ENCODE measurements around the gene ELMOD3.
"Not testable (repeated sequence)": the region's sequence is repeated elsewhere in the genome, so short reads cannot be mapped to it uniquely, and the experiment has no call there.

ELMOD3 gene

DNA sequence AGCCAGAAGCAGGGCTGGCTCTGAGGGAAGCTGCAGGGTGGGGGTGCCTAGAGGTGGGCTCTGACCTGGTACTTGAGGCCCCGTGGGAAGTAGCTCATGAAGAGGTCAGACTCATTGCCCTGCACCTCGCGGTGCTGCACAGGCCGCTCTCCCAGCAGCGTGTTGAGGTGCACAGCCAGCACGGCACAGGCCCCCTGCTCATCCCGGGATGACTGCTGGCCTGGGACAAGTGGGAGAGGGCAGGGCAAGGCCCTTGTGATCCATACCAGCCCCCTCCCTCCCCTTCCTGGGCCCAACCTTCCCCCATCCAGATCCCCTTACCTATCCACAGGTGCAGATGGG lies 46.9 kb downstream of the ELMOD3 start:
- DNase-seq (ENCODE audit: low spot score): no peak

DNA sequence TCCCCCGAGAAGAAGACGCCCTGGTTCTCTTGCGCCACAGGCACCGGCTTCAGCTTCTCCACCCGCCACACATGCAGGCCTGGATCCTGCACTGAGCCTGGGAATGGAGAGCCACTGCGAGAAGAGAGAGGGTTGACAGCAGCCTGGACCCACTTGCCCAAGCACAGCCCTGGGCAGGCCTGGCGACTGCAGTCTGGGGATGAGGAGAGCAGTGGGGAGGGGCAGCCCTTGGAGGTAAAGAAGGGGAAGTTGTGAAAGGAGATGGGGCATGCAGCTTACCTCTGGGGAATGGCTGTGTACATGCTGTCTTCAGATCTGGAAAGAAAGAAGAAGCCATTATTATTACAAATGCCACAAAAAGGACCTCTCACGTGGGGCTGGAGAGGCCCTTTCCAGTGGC lies 47.3 kb downstream of the ELMOD3 start:
- DNase-seq (ENCODE audit: low spot score): no peak

DNA sequence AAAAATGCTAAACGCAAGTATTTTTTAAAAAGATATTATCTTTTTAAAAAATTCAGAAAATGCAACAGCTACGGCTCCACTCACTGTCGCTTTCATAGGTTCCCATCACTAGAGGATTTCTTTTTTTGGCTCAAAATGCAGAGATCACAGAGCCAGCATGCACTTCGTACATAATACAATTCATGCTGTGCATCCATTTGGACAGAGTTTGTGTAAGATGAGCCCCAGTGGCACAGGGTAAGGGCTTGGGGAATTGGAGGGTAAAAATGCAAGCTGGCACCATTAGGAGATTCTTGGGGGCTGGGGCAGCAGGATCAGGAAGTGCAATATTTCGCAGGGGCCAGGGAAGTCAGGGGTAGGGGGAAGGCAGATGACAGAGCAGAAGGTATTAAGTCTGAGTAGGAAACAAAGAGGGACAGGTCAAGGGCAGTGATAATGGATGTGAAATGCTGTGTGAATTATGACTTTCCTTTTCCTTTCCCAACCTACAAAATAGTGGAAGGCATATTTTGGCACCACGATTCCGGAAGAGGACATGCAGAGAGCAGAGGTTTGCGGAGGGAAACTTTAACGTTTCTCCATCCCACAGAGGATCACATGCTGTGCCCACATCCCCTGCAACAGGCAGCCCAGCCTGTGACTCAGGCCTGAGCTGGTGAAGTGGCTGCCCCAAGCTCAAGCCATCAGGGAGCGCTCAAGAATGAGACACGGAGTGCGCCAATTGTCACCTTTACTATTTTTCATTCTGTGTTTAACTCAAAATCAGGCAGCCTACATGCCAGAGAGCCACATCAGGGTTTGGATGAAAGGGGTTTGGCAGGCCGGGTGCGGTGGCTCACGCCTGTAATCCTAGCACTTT lies 50.9 kb downstream of the ELMOD3 start:
- peak; percentile 86 for DNase-seq (ENCODE audit: low spot score)

DNA sequence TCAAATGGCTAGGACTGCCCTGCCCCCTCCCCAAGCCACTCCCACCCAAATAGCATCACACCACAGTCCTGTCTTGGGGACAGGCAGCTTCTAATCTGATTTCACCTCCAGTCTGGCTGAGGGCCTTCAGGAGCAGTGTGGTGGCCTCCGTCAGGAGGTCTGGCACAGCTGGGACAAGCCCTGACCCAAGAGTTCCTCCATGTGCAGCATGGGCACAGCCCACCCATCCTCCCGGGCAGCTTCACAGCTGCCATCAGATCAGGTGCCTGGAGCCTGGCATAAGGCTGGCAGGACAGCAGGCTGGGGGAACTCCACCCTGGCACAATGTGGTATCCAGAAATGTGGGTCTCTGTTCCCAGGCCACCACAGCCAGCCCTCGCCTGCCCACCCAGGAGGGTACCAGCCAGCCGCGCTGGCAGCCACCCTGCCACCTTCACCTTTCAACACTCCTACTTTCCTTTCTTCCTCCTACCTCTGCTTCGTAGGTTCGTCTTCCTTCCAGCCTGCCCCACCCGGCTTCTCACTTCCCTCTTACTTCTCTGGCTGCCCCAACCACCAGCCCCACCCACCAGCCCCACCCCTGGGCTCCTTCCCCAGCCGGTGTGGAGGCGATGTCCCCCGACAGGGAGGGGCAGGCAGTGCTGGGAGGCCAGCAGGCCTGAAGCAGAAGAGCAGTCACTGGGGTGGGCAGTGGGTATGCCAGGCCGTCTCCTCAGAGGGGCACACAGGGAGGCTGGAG lies 55.4 kb downstream of the ELMOD3 start, which contains the start of gene CAPG:
TSS of gene CAPG (minus strand) at position 522 of the 739 bp plus-strand sequence. CDS start 8,221 bp downstream, outside the sequence.
- peak; percentile 43 for DNase-seq (ENCODE audit: low spot score)

DNA sequence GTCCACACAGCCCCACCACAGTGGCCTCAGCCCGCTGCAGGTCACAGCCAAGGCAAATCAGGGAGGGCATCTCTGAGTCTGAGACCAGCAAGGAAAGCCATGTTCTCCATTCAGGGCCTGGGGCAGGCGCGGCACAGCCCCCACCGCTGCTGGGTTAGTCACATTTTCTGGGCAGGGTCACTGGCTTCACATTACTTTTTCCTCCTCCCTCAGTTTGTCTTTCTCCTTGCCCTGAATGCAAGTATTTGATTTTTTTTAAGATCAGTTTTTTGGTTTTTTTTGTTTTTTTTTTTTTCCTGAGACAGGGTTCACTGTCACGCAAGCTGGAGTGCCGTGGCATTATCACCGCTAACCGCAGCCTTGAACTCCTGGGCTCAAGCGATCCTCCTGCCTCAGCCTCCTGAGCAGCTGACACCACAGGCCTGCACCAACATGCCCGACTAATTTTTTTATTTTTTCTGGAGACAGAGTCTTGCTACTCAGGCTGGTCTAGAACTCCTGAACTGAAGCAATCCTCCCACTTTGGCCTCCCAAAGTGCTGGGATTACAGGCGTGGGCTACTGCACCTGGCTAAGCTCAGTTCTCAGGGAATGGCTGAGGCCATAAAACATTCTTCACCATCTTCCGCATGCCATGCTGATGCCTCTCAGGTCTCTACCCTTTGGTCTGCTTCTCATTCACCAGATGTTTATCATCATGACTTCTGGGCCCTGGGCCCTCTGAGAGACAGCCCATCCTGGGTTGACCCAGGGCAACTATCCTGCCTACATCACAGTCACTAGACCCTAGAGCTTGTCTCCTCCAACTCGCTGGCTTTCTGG lies 56.2 kb downstream of the ELMOD3 start:
- DNase-seq (ENCODE audit: low spot score): no peak

DNA sequence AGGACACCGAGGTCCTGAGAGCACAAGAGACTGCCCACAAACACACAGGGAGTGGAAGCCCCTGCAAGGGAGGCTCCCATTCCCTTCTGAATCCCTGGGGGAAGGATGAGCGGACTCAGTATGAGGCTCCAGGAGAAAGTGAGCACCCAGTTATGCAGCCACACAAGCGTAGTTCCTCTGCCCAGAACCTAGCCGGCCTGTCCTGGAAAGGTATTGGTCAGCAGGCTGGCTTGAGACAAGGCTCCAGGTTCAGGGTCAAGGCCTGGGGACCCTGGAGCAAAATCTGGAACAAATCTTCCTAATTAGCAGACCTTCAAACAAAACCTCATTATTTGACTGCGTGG lies 56.8 kb downstream of the ELMOD3 start:
- no peak for DNase-seq (ENCODE audit: low spot score)

DNA sequence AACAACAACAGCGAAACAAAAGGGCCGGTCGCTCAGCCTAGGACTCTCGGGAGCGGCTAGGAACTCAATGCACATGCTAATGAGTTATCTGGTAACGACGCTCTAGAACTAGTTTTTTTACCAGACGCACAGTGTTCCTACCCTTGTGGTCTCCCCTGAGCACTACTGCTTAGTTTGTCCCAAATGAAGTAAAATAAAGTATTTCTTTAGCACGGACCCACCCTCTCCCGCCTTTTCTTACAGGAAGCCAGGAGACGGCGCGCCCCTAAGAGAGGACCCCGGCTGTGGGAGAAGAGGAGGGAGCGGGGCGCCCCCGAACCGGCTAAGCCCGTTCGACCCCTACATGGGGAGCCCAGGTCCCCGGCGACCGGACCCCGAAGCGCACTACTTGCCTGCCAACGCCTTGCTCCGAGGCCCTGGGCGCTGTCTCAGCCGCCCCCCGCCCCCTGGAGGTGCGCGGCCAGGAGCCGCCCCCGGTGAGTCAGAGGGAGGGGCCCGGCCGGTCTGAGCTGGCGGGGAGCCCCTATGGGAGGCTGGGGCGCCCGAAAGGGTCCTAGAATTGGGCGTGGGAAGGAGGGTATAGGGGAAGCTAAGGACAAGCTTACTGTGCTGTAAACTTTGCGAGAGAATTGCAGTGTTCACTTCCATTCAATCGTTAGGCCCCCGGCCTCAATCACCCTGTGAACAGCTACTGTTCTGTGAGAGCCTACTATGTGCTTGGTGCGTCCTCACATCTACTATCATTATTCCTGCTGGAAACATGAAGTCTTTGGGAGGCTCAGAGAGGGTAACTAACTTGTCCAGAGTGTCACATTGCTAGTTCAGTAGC lies 59.2 kb downstream of the ELMOD3 start:
- no peak for DNase-seq (ENCODE audit: low spot score)

DNA sequence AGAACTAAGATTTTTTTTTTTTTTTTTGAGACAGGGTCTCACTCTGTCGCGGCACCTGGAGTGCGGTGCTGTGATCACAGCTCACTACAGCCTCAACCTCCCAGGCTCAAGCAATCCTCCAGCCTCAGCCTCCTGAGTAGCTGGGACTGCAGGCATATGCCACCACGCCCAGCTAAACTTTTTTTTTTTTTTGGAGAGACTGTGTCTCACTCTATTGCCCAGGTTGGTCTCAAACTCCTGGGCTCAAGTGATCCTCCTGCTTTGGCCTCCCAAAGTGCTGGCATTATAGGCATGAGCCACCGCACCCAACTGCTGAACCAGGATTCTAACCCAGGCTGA lies 59.8 kb downstream of the ELMOD3 start:
- DNase-seq (ENCODE audit: low spot score): not testable (repeated sequence)

DNA sequence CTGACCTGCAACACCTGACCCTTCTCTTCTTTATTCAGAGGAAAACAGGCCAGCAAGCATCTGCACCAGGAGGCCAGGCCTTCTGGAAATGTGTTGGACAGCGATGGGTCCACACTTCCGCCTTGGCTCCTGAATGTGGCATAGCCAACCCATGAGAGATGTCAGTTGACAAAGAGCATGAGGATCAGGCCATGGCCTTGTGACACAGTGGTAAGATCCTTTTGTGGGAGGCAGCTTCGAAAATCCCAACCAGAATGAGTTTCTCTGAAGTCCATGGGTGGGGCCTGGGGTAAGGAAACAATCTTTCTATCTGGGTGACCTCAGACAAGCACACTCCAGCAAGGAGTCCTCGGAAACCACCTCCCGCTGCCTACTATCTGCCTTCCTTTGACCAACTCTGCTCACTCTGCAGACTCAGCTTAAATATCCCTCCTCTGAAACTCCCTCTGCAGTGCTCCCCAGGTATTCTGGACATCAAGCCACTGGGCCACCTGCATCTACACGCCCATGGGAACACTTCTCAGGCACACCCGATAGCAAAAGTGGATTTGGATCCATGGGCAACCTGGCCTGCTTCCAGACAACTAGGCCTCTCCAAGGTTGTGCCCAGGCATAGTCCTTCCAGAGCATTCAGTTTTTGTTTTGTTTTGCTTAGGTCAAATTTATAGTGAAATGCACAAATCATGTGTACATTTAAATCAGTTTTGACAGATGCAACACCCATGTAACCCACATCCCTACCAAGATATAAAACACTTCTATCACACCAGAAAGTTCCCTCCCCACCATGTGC lies 60.4 kb downstream of the ELMOD3 start:
- no peak for DNase-seq (ENCODE audit: low spot score)

DNA sequence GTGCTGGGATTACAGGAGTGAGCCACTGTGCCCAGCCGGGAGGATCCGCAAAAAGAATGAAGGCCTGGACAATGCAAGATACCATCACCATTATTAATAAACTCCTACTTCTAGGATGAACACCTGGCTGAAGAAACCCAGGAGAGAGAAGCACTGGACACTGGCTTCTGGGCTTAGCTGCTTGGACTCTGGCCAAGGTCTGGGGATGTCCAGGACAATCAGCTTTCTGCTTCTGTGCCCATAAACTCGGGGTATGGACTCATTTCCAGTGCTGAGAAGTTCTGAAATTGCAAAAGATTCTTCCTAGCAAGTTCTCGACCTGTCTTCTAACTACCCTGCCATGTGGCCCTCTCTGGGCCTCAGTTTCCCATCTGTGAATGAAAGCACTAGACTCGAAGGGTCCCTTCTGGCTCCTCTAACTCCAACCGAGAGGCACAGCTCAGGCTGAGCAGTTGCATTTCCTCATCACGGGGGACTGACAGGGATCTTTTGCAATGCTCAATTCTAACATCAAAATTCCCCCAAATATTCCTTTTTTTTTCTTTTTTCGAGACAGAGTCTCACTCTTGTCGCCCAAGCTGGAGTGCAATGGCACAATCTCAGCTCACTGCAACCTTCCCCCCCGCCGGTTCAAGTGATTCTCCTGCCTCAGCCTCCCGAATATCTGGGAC lies 61.5 kb downstream of the ELMOD3 start:
- no peak for DNase-seq (ENCODE audit: low spot score)

DNA sequence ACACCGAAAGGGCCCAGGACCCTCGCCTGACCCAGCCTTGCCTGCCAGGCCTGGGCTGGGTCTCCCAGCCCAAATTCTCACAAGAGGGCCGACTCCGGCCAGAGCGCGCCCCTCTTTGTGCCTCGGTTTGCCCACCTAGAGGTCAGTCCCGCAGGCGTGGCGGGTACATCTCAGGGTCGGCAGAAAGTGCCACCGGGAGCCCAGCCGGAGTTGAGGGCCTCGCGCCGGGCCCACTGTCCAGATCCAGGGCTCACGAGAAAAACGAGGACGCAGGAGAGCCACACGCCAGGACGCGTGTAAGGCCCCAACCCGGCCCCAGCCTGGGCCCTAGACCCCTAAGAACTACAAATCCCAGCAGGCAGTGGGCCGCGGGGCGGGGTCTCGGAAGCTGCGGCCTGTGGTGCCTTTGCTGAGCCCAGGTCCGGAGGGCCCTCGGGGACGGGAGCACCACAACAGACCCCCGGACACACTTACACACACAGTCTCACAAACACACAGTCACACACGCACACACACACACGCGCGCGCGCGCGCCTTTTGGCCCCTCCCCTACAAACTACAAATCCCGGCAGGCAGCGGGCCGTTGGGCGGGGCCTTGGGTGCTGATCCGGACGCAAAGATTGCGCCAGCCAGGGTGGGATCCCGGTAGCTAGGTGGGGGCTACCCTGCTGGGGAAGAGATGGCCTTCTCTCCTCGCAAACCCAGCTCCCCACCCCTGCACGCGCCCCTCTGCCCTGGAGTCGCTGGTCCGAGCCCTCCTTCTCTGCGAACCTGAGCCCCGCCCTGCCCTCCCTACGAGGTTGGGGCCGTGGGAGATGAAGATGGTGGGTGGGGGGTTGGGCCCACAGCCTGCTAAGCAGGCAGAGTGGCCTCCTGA lies 63.8 kb downstream of the ELMOD3 start, which contains the start of gene SH2D6:
TSS of gene SH2D6 (plus strand) at position 583 of the 877 bp plus-strand sequence. CDS start 10,752 bp downstream, outside the sequence.
- DNase-seq (ENCODE audit: low spot score): peak; percentile 83

DNA sequence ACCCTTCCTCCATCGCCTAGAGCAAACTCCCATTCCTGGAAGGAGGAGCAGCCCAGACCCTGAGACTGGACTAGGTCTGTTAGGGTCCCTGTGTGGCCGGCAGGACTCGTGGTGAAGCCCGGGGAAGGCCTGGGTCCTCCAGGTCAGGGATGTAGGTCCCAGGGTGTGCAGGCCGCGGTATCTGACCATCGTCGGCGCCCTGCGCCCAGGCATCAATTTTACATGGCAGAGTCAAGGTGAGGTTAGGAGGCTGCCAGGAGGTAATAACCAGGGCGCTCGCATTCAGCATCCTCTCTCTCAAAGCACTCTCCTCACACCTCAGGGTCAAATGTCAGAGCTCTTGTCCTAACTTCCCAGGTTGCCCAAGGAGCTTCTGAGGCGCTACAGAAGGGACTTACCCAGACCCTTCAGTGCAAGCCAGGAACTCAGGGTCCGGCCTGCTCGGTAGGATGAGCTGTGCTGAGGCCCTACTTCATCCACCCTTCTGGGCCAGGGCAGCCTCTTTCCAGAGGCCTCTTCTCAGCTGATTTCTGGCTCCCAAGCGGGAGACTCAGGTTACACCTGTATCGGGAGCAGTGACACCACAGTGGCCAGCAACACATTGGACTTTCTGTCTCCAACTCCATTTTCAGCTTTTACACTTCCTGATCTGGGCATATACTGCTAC lies 64.6 kb downstream of the ELMOD3 start:
- DNase-seq (ENCODE audit: low spot score): no peak

DNA sequence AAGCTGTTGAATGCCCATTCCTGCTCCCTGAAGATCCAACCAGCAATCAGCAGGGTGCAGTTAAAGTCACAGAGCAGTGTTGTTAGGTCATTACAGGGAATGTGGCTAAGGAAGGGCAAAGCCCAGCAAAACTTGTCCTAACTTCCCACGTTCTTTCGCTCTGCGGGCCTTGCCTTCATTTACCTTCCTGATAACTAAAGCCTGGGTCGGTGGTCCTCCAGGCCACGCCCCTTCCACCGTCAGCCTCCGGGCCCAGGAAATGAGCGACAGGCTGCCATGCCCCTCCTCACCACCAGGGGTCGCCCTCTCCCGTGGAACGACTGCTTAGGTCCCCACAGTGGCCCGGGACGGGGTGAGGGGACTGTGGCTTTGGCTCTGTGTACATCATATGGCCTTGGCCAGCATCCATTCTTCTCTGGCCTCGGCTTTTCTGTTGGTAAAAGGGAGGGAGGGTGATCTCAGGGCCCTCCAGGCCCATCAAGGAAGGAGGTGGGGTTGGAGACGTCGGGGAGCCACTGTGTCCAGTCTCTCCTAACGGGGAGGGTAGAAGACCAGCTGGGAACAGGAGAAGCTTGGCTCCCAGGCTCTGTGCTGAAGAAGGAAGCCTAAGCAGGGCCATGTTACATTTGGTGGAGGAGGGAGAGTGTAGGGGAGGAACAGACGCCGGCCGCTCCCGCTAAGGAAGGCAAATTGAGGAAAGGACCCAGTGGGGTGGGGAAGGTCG lies 66.1 kb downstream of the ELMOD3 start:
- DNase-seq (ENCODE audit: low spot score): peak; percentile 90

DNA sequence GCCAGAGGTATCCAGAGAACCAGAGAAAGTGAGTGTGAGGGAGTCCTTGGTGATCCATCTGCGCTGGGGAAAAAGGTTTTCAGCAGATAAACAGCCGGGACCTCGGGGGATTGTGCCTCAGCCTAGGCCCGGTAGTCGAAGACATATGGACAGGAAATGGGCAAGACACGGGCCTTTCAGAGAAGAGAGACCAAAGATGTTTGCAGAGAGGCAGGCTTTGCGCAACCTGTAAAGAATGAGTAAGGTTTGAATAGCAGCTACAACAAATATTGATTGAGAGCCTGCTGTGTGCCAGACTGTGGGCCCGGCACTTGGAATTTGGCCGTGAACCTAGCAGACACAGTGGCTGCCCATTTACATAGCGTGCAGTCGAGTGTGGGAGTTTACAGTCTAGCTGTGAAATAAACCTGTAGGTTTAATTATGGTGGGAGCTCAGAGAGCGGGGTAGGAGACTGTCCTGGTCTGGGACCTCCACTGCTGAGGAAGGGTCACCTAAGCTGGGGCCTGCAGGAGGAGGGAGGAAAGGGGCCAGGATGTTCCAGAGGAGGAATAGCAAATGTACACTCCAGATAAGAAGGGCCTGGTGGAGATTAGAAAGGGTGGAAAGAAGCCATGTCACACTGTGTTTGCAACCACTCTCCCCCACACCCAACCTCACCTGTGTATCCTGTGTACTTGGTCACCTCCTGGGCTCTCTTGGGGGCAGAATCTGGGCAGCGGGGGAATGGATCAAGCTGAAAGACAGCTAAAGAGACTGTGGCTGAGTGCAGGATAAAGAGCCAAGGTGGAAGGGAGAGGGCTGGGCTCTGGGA lies 66.9 kb downstream of the ELMOD3 start:
- DNase-seq (ENCODE audit: low spot score): no peak

DNA sequence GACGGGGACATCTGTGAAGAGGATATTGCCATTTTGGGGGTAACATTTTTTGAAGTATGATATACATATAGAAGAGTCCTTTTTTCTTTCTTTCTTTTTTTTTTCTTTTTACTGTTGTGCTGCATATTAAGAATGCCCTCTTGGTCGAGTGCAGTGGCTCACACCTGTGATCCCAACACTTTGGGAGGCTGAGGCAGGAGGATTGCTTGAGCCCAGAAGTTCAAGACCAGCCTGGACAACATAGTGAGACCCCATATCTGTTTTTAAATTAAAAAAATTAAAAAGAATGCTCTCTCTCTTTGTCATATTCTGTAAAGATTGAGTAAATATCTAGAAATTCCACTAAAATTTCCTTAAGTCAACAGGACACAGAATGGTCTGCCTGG lies 67.5 kb downstream of the ELMOD3 start:
- no peak for DNase-seq (ENCODE audit: low spot score)

DNA sequence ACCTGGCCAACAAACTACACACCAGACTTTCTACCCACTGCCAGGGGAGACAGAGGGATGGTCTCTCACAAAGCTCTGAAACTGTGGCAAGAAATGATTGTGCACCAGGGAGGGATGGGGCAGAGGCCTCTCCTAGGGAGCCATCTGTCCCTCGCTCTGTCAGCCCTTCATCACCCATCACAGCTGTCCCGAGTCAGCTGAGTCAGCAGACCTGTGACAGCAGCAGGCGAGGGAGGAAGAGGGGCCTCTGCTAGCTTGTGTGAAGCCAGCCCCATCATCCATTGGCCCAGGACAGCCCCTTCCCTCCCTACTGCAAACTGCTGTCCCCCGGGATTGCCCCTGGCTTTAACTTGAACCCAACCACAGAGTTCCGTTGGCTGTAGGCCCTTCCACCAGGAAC lies 69.0 kb downstream of the ELMOD3 start:
- DNase-seq (ENCODE audit: low spot score): no peak

DNA sequence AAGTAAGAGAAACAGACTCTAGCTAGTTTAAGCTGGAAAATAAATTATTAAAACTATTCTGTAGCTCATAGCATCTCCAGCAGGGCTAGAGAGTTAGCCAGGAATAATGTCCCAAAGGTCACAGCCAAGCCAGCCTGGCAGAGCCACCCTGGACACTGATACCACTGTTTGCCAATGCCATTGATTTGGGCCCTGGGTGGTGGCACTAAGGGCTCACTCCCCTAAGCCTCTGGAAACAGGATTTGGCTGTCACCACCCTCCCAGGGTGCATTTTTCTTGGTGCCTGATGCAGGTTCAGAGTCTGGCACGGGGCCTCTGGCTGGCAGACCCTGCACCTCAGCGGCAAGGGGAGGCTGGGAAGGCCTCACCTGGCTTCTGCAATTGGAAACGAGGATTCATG lies 71.0 kb downstream of the ELMOD3 start:
- no peak for DNase-seq (ENCODE audit: low spot score)
